DMS79 treated with DMSO at 0.1 percent for 48 hours (cell line): ENCODE results near the gene RANBP3L.

ENCODE experiments used
- DNase-seq: peaks from one replicate; lab custom pipeline; 2025; lab: John Stamatoyannopoulos, UW

The RANBP3L gene

DNA sequence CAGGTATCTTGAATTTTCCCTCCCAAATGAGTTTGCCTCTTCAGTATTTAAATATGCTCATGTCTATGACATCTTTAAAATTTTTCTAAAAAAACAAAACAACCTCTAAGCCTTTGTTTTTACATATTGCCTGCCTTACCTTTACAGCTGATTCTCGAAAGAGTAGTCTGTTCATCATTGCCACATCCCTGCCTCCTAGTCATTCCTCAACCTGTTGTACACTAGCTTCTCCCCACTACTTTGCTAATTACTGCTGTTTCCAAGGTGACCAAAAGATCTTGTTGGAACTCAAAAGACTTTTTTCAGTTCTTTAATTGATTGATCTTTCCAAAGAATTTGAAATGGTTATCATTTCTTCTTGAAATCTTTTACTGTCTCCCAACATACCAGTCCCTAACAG lies 58.0 kb downstream of the RANBP3L start:
- no peak for DNase-seq

DNA sequence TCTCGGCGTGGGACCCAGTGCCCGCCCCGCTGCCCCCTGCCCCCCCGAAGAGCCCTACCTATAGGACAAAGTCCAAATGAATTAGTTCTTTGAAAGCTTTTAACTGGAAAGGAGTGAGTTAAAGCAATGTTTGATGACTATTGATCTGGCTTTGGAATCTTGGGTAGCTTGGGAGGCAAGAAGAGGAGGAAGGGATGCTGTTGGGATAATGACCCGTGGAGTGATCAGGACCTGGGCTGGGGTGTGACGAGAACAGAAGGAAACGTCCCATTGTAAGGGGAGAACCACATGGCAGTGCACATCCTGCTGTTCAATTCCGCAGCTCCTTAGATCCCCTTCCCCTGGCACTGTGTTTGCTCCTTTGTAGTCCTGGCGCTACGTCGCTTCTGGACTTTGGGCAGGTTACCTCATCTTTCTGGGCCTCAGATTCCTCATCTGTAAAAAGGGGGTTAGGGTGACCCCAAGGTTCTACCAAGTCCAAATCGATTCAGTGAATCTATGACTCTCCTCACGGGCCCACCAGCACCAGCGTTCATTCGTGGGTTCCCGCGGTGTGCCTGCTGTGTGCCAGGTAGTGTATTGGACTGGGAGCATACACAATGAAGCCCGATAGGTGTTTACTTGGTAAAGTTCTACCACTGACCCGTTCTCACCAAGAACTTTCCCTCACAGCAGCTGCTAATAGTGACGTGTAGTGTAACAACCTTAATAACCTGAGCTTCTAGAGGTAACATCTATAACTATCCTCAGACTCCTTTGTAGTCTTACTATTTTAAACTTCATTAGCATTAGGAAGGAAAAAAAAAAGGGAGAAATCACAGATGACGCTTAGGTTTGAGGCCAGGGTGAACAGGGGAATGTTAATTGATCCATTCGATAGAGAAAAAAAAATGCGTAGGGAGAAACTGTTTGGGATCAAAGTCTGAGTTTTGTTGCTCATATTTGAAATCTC lies 58.9 kb downstream of the RANBP3L start:
- no peak for DNase-seq

DNA sequence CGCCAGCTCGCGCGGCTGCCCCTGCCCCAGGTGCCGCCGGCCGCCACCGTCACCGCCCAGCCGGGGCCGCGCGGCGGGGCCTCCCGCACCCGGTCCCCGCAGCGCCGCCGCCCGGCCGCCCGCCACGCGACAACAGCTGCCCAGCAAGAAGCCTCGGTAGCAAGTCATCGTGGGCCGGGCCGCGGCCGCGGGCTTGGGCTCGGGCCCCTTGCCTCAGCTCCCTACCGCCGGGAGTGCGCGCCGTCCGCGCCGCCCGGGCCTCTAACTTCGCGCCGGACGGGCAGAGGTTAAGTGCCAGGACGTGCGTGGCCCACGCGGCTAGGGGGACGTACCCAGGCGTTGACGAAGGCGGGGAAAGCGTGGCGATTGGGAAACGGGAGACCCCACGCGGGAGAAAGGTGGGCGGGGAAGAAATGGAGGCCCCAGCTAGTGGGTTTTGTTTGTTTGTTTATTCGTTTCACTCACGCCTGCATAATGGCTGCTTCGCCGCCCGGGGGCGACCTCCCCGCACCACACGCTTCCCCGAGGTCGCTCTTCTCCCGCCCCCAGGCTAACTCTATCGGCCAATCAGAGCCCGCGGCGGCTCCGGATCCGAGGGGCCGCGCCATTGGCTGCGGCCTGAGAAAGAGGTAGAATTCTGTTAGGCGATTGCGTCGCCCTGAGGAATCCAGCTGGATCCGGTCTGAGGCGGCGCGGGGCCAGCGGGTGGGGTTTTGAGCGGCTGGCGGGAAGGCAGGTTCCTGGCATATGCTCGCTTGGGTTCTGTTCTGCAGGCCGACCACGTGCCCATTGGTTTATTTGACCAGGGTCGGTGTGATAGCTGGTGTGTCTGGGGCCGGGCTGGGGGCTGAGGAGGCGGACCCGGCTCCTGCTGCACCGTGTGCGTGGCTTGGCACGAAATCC lies 59.8 kb downstream of the RANBP3L start, which contains the start of gene NADK2:
Gene NADK2, minus strand, starts transcription at position 295 of the 903 bp plus-strand sequence. Its CDS starts 127 bp downstream, at position 168.
- DNase-seq = peak; percentile 88

DNA sequence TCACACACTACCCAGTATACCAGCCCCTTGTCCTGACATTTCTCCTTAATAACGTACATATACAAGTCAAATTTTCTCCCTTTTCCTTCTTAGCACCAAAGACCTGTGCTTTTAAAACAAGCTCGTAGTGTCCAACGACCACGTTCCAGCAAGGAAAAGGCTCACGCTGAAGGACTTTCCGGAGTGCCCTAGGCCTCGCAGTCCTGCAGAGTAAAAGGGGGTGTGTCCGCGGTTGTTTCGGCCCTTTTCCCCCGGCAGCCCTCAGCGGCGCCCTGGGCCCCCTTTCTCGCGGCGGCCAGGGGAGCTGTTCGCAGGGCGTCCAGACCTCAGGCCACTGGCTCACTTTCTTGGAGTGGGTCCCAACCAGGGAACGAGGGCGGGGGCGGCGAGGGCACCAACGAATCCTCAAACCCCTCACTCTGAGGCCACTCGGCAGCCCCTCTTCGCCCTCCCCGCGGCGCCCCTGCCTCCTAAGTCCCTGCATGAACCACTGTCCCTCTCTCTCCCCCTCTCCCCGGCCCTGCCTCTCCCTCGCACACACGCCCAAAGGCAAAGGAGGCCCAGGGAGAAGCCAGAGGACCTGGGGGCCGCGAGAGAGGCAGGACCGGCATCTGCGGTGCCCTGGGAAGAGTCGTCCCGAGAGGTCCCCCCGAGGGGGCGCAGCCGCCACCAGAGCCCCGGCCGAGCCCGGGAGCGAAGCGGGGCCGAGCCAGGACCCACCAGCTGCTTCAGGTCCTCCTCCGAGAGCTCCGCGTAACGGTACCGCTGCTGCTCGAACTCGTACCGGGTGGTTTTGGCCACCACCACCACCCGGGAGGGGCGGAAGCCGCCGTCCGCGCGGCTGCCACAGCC lies 60.7 kb downstream of the RANBP3L start:
- peak; percentile 5 for DNase-seq

DNA sequence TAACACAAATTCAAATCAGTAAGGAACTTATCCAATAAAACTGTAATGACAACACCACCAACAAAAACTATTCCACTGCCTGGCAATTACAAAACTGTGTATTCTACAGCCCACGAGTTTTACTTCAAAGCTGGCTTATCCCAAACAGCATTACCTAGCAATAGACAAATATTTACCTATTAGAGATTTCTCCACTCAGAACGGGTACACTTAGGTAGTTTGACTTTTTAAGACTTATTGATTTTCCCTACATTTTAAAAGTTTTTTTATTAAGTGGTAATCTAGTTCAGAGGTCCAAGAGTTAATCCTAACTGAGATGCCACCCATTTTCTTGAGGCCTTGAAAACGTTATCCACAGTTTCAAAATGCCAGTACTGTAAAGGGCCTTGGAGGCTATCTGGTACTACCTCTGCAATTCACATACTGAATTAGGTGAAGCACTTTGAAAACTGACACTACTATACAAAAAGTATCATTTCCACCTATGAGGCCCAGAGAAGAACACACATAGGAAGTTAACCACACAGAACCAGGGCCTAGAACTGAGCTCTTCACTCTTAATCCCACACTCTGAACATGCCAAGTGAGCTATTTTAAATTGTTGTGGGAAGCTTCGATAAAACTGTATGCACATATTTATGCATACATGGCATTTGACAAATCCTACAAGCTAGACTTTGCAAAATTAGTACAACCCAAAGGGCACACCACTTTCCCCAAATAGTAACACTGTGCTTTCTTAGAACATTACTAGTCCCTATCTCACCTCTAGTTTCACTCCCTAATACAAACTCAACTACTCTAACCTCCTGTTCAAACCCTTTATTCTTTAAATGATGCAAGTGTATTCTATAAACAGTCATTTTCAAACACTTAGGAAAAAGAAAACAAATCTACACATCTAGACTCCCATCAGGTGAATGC lies 62.1 kb downstream of the RANBP3L start:
- no peak for DNase-seq

DNA sequence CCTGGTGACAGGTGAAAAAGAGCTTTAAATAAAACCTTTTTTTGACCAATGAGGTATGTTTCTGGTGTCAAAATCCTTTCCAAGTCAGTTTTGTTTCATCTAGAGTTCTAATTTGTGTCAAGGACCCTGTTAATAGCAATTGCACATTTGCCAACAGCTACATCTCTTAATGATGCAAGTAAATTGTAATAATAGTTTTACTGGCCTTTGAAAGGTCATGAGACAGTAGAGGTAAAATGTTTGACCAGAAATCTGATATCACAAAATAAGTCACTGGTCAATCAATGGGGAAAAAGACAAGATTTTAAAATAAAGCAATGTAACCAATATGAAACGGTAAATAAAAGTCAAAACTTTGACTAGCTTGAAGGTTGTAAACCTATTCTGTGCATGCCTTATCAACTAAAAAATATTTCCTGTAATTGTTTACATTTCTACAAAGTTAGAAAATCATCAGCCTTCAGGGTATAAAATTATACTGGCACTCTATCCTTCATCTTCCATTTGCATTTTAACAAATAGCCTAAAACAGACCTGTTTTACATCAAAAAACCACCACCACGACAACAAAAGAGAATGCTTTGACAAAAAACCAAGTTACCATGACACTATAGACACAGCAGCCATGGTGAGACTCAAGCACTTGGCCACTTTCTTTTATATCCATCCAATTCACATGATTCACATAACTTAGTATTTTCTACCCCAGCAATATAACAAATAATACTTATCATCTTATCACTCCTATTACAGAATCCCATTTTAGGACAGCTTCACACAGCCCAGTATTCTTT lies 63.0 kb downstream of the RANBP3L start:
- DNase-seq = no peak

DNA sequence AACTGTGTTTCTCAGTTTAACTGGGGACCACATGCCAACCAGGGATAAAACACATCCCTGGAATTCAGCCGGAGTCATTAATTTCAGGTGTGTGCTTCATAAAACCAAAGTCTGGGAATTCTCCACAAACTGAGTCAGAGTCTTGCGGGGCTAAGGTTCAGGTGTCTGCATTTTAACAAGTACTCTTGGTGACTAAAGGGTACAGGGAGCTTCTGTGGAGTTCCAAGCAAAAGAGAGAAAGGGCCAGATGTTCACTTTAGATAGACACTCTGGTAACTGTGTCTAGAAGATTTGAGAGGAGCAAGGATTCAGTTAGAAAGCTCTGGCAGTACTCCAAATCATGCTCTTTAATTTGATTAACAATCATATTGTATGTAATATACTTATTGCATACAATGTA lies 64.0 kb downstream of the RANBP3L start:
- no peak for DNase-seq

DNA sequence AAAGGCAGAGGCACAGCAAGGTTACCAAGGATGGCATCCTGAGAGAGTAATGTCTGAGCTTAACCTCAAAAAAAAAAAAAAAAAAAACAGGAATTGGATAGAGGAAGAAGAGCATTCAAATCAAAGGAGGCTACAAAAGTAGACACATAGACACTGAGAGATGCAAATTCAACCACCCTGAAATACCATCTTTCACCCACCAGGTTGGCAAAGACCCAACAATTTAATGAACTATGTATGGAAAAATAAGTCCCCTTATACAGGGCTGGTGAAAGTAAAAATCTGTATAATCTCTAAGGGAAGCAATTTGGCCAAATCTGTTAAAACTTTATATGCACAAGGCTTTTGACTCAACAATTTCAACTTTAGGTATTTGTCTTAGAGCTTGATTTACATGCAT lies 64.9 kb downstream of the RANBP3L start:
- DNase-seq = no peak

DNA sequence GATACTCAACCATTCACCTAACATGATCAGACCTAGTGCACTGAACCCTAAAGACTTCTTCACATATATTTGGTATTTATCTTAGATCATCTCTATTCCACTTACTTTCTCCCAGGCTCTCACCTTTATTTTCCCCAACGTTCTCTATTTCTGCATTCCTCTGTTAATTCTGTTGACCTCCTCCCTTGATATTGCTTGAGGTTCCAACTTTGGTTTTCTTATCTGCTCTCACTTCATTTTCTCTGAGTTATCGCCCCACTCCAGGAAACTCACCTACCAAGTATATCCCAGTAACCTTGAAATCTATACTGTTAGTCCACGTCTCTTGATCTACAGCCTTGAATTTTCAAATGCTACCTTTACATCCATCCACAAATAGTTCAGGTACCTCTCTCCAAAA lies 69.2 kb downstream of the RANBP3L start:
- DNase-seq = no peak

DNA sequence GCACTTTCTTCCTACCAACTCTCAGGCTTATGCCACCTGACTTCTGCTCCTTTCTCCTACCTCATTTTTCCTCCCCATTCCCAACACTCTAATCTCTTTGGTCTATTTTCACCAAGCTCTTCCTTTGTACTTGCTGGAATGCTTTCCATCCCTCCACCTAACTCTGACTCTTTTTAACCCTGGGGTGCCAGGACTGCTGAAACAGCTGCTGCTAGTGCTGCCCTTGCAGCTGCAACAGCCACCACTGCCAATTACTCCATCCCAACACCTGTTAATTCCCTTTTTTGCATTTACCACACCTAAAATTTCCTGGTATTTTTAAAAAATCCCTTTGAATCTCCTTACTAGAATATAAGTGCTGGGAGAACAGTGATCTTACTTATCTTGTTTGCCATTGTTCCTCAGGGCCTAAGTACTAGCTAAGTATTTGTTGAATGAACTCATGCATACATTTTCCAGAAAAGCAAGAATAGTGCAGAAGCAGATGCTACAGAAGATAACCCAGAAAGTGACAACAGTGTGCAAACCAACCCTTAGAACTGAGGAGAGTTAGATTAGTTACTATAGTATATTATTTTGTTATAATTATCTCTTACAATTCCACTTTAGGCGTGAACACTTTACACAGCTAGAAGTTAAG lies 71.4 kb downstream of the RANBP3L start:
- no peak for DNase-seq

DNA sequence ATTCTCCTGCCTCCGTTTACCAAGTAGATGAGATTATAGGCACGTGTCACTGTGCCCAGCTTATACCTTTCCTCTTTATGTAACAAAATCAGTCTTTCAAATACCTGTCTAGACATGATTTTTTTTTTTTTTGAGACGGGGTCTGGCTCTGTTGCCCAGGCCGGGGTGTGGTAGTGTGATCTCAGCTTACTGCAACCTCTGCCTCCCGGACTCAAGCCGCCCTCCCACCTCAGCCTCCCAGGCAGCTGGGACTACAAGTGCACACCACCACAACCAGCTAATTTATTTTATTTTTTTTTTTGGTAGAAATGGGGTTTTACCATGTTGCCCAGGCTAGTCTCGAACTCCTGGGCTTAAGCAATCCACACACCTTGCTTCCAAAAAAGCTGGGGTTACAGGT lies 73.2 kb downstream of the RANBP3L start:
- DNase-seq = no peak

DNA sequence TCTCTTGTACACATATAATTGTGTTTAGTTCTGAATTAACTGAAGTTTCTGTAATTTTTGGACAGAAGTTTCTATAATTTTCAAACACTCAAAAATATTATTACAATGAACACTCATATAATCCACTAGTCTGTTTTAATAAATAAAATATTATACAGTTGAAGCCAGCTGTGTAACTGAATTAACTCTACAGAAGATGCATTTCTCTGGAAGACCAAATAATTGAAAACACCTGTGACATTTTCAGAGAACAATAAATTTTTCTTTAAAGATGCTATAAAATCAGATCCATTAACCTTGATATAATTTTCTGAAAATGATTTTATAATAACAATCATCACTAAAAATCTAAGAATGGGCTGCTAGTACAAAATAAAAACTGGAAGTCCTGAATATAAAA lies 74.7 kb downstream of the RANBP3L start:
- DNase-seq = no peak

DNA sequence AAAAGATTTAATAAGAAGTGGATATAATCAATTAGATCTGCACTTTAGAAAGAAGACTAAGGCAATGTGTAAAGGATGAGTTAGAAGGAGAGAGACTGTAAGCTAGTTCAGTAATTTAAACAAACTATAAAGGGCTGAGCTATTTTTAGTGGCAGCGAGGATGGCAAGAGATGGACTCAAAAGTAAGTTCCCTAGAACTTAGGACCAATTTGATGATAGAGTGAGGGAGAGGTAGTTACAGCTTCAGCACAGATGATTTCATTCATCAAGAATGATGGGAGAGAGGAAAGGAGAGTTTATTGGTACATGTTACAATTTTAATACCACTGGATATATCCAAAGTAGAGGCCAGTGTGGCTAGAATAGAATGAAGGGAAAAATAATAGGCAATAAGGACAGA lies 79.1 kb downstream of the RANBP3L start:
- DNase-seq = no peak

DNA sequence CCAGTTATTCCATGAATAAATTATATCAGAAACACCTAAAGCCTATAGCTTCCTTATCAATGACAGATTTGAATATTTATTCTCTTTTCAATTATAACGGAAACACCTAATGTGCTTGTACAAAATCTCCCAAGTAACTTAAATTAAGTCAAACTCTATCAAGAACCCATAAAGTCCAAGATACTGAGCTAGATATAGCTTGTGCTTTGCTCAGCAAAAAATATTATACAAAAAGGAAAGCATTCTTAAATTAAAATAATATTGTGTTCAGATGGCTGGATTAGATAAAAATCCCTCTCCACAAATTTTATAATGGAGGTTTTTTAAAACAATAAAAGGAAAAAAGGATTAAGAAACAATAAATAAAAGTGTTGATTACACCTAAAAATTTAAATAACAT lies 83.7 kb downstream of the RANBP3L start:
- no peak for DNase-seq

DNA sequence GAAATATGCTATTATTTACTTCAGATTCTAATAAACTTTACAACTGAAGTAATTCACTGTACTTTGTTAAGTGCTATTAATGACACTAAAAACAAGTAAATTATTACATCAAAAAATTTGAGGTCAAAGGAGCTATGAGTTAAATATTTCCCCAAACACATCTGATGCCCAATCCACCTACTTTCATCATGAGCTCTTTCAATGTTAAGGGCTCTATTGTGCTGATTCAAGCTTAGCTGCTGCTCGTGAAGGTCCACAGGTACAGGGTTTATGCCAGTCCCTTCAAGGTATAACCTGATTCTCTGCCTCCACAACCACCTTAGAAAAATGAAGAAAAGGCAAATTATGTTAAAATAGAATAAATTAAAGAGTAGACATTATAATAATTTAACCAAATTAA lies 84.1 kb downstream of the RANBP3L start:
- DNase-seq = no peak

DNA sequence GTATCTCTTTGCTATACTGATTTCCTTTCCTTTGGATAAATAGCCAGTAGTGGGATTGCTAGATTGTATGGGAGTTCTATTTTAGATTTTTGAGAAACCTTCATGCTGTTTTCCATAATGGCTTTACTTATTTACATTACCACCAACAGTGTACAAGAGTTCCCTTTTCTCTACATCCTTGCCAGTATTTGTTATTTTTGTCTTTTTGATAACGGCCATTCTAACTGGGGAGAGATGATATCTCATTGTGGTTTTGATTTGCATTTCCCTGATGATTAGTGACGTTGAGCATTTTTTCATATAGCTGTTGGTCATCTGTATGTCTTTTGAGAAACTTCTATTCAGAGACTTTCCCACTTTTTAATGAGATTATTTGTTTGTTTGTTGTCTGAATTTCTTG lies 85.8 kb downstream of the RANBP3L start:
- no peak for DNase-seq

DNA sequence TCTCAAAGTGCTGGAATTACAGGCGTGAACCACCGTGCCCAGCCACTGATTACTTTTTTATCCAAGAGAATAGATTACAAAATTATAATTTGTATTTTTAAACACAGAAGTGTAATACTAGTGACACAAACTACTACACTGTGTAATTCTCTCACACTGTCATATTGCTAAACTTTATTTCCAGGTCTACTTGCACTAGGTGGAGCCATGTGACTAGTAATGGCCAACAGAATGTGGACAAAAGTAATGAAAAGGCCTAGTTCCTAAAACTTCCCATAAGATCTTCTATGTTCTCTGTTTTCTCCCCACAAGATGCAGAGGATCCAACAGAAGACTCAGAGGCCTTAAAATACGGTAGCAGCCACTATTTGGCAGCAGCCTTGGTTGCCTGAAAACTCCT lies 87.3 kb downstream of the RANBP3L start:
- no peak for DNase-seq

DNA sequence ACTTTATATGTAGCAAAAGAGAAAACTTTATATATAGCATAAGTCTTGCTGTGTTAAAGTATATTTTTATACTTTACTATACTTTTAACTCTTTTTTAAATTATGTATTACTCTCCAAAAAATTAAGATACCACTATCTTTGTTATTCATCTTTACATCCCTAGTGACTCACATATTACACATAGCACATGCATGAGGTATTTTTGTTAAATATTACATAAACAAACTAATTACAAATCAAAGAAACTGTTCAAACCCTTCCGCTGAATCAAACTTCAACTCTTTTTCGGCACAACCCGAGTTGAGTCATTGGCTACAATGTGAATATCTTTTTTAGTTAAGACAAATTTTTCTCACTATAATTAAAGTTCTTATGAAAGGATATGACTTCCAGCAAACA lies 92.0 kb downstream of the RANBP3L start:
- no peak for DNase-seq

DNA sequence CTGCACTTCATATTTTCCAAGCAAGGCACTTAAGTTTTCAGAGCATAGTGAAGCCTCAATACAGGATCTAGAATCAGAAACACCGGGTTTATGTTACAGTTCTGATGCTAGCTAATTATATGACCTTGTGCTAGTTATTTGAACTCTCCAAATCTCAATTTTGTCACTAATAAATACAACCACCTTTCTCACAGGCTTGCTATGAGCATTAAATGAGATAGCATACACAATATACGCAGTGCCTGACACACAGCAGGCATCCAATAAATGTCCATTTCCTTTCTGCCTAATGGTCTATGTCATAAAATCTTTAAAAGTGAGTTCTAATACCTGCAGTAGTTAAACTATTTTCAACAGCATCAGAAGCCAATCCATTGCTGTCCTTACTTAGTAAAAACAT lies 92.9 kb downstream of the RANBP3L start:
- DNase-seq = no peak
